Upper lobe of left lung (tissue), 6 donors: ENCODE data around the gene ZFHX3. TPM values are rescaled to one million over a fixed set of nuclear protein-coding genes. Genes with fewer than 3 reads are reported as not detected.

Source experiments
- ATAC-seq, 2 donors: fragments of 200-7000 bp; cut with Tn5 transposase; one replicate each; pipeline ENCODE4 v1.9.1; 2022; ENCODE audit warnings: mild to moderate bottlenecking in 2 of 2, moderate library complexity in 2 of 2; ENCODE audit not compliant: low FRiP score in 2 of 2
- DNase-seq, 2 donors: peaks; one replicate each; pipeline ENCODE4 v3.0.0-alpha.2; 2019 to 2020
- H3K27ac ChIP-seq, 4 donors: fragments of 200-600 bp; sonication (generic); one replicate each; pipeline ENCODE4 v1.5.1; 2016 to 2019
- H3K27me3 ChIP-seq, 4 donors: fragments of 200-600 bp; sonication (generic); one replicate each; pipeline ENCODE4 v1.5.1; 2017 to 2019
- H3K36me3 ChIP-seq, 4 donors: fragments of 200-600 bp; sonication (generic); one replicate each; pipeline ENCODE4 v1.5.1; 2016 to 2019
- H3K4me1 ChIP-seq, 4 donors: fragments of 200-600 bp; sonication (generic); one replicate each; pipeline ENCODE4 v1.5.1; 2018 to 2019
- H3K4me3 ChIP-seq, 4 donors: fragments of 200-600 bp; sonication (generic); one replicate each; pipeline ENCODE4 v1.5.1; 2017 to 2019; ENCODE audit warnings: mild to moderate bottlenecking in 2 of 4, moderate library complexity in 1 of 4
- H3K9me3 ChIP-seq, 4 donors: fragments of 200-600 bp; sonication (generic); one replicate each; pipeline ENCODE4 v1.5.1; 2018 to 2019
- EP300 ChIP-seq, 4 donors: sonication (generic); formaldehyde crosslinking; IDR thresholded peaks; one replicate each; pipeline ENCODE4 v1.5.1; 2017; ENCODE audit warnings: antibody characterized with exemption in 4 of 4, control low read depth in 2 of 4
- POLR2A ChIP-seq, 4 donors: fragments of 450-650 bp; IDR thresholded peaks; one replicate each; pipeline ENCODE4 v1.5.1; 2016 to 2017; ENCODE audit warnings: antibody characterized with exemption in 4 of 4, mild to moderate bottlenecking in 2 of 4
- POLR2AphosphoS5 ChIP-seq, 2 donors: sonication (generic); formaldehyde crosslinking; IDR thresholded peaks; one replicate each; pipeline ENCODE4 v1.5.1; 2017; ENCODE audit warnings: antibody characterized with exemption in 2 of 2
- WGBS, 2 donors: methylation state at CpG; one replicate each; pipeline ENCODE4 v1.1.5; 2017 to 2018; 5-methylcytosine and 5-hydroxymethylcytosine counted together
- total RNA-seq, 6 donors: library from RNA; depleted of rRNA in 4 of 6; stranded (reverse); fragments of >200 nt in 4 of 6; gene quantifications; one replicate each; pipeline versions ENCODE4 v1.1.0 to v1.2.1, GENCODE V29; 2016 to 2021
- TF ChIP-seq, protein P1 (sequence below), 6 experiments: fragments of 450-650 bp in 4 of 6; fragments of 200-600 bp in 2 of 6; sonication (generic) in 2 of 6; IDR thresholded peaks; one replicate each; pipeline ENCODE4 v1.5.1; 2016 to 2019; ENCODE audit warnings: antibody characterized with exemption in 6 of 6
- donor health status: DM: no; HTN: no; CAD: no; lungs with moderate emphysema.
- donor health status: DM: no; HTN: yes; CAD: no; lungs with severe emphysema.

ZFHX3 gene
- total RNA-seq, 6 donors from 2014 or later, result 22.4 to 40.3 (median 27.0) TPM

DNA sequence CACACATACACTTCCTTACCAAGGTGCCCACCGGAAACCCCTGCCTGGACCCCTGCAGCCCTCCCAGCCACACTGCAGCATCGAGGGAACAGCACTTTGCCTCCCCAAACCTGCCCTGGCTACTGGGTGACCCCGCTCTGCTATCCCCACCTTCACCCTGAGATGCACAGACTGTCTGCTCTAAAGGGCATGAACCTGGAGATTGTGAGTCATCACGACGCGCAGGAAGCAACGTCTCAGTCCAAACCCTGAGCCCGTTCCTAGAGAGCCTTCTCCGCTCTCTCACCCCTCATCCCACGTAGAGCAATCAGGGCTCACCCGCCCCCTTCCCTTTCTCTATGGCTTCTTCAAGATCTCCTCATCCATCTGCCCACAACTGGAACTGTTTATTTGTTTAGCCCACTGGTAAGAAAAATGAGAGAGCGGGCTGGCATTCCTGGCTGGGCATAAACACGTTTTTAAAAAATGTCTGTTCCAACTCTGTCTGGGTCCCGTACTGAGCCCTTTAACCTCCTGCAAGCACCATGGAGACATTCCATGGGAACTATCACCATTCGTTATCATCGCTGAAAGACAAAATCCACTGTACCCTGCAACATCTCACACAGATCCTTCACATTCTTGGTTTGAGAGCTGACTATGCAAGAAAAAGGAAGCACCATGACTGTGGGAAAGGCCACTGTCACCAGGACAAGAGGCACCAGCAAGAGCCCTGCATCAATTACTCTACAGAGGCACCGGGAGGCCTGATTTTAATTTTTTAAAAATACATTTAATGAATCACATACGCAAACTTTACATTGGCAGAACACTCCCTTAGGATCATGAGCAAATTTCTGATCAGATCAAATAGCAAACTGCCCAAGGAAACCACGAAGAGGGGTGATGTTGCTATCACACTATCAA, 28.2 kb downstream of the ZFHX3 start:
- peak overlapping the region; percentile 4 to 52 (median 26) for H3K27ac ChIP-seq
- no peaks in the 10 kb centered on the region for H3K9me3 ChIP-seq
- H3K27me3 ChIP-seq, result no peaks in the 10 kb centered on the region
- peaks cover 36 to 47% (median 41%) of the 10 kb centered on the region in 4 donors for H3K4me1 ChIP-seq
- no peak for DNase-seq
- peak in 1 of 2 donors; percentile 34 for ATAC-seq
- no peak for TF ChIP-seq POLR2AphosphoS5 (IDR thresholded peaks at IDR 0.05)
- no peak for TF ChIP-seq POLR2A (IDR thresholded peaks at IDR 0.05)
- no peak for TF ChIP-seq EP300 (IDR thresholded peaks at IDR 0.05)
- TF ChIP-seq, protein P1, sequence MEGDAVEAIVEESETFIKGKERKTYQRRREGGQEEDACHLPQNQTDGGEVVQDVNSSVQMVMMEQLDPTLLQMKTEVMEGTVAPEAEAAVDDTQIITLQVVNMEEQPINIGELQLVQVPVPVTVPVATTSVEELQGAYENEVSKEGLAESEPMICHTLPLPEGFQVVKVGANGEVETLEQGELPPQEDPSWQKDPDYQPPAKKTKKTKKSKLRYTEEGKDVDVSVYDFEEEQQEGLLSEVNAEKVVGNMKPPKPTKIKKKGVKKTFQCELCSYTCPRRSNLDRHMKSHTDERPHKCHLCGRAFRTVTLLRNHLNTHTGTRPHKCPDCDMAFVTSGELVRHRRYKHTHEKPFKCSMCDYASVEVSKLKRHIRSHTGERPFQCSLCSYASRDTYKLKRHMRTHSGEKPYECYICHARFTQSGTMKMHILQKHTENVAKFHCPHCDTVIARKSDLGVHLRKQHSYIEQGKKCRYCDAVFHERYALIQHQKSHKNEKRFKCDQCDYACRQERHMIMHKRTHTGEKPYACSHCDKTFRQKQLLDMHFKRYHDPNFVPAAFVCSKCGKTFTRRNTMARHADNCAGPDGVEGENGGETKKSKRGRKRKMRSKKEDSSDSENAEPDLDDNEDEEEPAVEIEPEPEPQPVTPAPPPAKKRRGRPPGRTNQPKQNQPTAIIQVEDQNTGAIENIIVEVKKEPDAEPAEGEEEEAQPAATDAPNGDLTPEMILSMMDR (IDR thresholded peaks at IDR 0.05), result no peak
- no peak overlapping the region for H3K4me3 ChIP-seq
- 79 to 81% methylated on average over 19 of the region's 19 CpGs for WGBS, 2 donors
- no peaks in the 10 kb centered on the region for H3K36me3 ChIP-seq

DNA sequence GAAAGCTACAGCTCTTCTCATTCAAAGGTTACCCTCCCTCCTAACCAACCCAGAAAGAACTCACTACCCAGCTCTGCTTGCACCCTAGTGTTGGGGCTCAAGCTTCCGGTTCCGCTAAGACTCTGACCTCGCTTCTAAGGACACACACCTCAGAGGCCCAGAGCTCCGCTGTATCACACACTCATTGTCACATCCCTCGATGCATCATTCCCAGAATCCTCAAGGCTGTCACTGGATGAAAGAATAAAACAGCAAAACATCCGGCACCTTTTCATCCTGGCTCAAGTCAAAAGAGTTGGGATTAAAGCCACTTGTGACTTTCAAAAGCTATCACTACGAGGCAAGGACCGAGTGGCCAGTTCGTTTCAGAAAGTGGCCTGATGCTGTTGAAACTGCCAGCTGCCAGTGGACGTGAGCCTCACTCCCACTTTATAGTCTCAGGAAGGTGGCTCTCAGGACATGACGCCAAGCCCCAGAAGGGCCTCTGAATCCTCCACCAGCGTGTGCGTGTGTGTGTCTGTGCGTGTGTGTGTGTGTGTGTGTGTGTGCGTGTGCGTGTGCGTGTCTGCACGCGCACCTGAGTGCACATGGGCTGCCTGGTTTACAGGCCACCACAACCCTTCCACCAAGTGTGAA, 29.0 kb downstream of the ZFHX3 start:
- TF ChIP-seq POLR2A (IDR thresholded peaks at IDR 0.05), result no peak
- no peak for TF ChIP-seq EP300 (IDR thresholded peaks at IDR 0.05)
- TF ChIP-seq, protein P1 (IDR thresholded peaks at IDR 0.05), result no peak
- TF ChIP-seq POLR2AphosphoS5 (IDR thresholded peaks at IDR 0.05), result no peak
- Histone ChIP-seq H3K4me1 (peaks cover 31 to 40% (median 35%) of the 10 kb centered on the region in 4 donors), H3K4me3 (no peak overlapping the region), H3K9me3 (no peaks in the 10 kb centered on the region), H3K36me3 (no peaks in the 10 kb centered on the region), H3K27me3 (no peaks in the 10 kb centered on the region), H3K27ac (peak overlapping the region in 3 of 4 donors; percentile 15 to 52 (median 38))
- peak in 1 of 2 donors; percentile 36 for DNase-seq
- ATAC-seq, result no peak
- 72 to 82% methylated on average over 15 to 19 of the region's 19 CpGs for WGBS, 2 donors

DNA sequence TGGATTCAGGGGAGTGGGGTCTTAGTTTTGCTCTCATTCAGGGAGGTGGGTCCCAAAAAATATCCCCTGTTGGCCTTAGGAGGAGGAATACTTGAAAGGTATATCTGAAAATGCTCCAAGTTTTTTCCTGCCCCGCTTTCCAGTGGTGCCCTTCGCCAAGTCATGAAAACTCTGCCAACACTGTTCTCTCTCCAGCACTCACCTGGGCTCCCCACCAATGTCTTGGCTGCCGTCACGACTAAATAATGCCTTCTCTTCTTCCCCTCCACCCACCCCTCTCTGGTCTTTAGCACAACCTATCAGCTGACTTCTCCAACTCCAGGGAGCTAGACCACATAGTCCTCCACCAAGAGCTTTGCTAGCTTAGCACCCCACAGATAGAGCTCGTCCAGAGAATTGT, 30.6 kb downstream of the ZFHX3 start:
- no peak overlapping the region for H3K27ac ChIP-seq
- WGBS, 2 donors, result 70 to 71% methylated on average over 5 of the region's 5 CpGs
- H3K9me3 ChIP-seq, result no peaks in the 10 kb centered on the region
- H3K27me3 ChIP-seq, result no peaks in the 10 kb centered on the region
- no peaks in the 10 kb centered on the region for H3K36me3 ChIP-seq
- no peak for ATAC-seq
- H3K4me1 ChIP-seq, result peaks cover 29 to 40% (median 31%) of the 10 kb centered on the region in 4 donors
- TF ChIP-seq POLR2A (IDR thresholded peaks at IDR 0.05) (no peak), POLR2AphosphoS5 (IDR thresholded peaks at IDR 0.05) (no peak), EP300 (IDR thresholded peaks at IDR 0.05) (no peak)
- TF ChIP-seq, protein P1 (IDR thresholded peaks at IDR 0.05), result no peak
- DNase-seq, result no peak
- no peak overlapping the region for H3K4me3 ChIP-seq

DNA sequence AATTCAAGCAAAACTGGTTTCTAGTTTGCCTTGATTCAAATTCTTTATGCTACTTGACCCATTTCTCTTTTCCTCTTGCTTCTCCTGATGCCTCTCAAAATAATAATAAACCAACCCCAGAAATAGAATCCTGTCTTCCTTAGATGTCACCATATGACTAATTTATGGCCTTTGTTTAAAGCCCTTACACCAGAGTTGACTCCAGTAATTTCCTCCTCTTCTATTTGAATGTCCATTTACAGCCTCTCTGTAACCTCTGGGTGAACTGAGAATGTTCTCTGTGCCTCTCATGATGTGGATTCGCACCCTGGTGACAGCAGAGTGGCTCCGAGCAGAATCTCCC, 31.5 kb downstream of the ZFHX3 start:
- ATAC-seq, result no peak
- TF ChIP-seq, protein P1 (IDR thresholded peaks at IDR 0.05), result no peak
- no peak for TF ChIP-seq POLR2A (IDR thresholded peaks at IDR 0.05)
- TF ChIP-seq EP300 (IDR thresholded peaks at IDR 0.05), result no peak
- TF ChIP-seq POLR2AphosphoS5 (IDR thresholded peaks at IDR 0.05), result no peak
- peak overlapping the region; percentile 27 to 67 (median 59) for H3K27ac ChIP-seq
- H3K27me3 ChIP-seq, result no peaks in the 10 kb centered on the region
- no peak overlapping the region for H3K4me3 ChIP-seq
- H3K36me3 ChIP-seq, result no peaks in the 10 kb centered on the region
- H3K9me3 ChIP-seq, result no peaks in the 10 kb centered on the region
- no peak for DNase-seq
- WGBS, 2 donors, result 47 to 50% methylated on average over 2 of the region's 2 CpGs
- H3K4me1 ChIP-seq, result peaks cover 31 to 45% (median 35%) of the 10 kb centered on the region in 4 donors
